ENCODE results near the gene TBC1D17. TPM values are rescaled to one million over a fixed set of nuclear protein-coding genes. Genes with fewer than 3 reads are reported as not detected.
A peak's percentile ranks its signal among the peaks of the same experiment; 100 is the strongest.
"Not testable (repeated sequence)": the region's sequence is repeated elsewhere in the genome, so short reads cannot be mapped to it uniquely, and the experiment has no call there.

TBC1D17 gene
- total RNA-seq, 1 donor from 2014 or later, result 36.8 TPM

DNA sequence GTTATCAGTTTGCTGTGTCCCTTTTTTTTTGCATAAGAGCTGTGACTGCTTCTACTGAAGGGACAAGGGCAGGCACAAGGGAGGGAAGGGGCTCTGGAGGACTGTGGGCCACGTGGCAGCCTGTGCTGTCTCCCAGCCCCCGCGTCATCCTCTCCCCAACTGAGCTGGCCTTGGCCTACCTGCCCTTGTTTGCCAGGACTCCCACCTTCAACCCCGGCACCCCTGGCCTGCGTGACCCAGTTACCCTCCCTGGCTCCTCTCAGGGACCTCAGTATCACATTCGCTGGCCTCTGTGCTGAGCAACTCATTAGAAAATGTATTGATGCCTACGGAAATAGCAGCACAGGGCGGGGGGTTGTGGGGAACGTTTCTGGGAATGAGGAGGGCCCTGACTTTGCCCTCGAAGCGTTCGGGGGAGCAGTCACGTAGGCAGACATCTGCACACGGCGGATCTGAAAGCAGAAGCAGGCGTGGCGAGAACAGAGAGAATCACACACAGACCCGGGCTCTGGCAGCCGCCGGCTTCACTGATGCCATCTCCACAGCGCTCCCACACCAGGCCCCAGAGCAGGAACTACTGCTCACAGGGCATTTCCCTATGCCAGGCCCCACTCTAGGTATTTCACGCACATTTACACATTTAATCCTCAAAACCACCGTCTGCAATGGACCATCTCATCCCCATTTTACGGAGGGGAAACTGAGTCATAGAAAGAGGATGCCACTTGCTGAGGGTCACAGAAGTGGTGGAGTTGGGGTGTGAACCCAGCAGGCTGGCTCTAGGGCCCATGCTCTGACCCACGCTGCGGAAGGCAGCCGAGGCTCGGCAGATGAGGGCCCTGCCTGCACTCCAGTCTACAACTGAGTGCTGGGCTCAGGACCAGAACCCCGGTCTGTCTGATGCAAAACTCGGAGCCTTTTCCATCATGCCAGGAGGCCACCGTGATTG lies 45.8 kb downstream of the TBC1D17 start:
- H3K4me3 Mint-ChIP-seq (ENCODE audit: unreplicated experiment), result peak overlapping the region; percentile 65
- H3K27ac Mint-ChIP-seq (ENCODE audit: unreplicated experiment), result no peak overlapping the region
- H3K9me3 Mint-ChIP-seq (ENCODE audit: unreplicated experiment), result no peaks in the 10 kb centered on the region
- peaks cover 17% of the 10 kb centered on the region for H3K27me3 Mint-ChIP-seq (ENCODE audit: unreplicated experiment)
- DNase-seq (ENCODE audit: low spot score), result no peak
- H3K36me3 Mint-ChIP-seq (ENCODE audit: low read depth, unreplicated experiment), result peaks cover 34% of the 10 kb centered on the region
- peaks cover 9% of the 10 kb centered on the region for H3K4me1 Mint-ChIP-seq (ENCODE audit: unreplicated experiment)
- TF ChIP-seq CTCF (IDR thresholded peaks at IDR 0.05; ENCODE audit: unreplicated experiment), result no peak

DNA sequence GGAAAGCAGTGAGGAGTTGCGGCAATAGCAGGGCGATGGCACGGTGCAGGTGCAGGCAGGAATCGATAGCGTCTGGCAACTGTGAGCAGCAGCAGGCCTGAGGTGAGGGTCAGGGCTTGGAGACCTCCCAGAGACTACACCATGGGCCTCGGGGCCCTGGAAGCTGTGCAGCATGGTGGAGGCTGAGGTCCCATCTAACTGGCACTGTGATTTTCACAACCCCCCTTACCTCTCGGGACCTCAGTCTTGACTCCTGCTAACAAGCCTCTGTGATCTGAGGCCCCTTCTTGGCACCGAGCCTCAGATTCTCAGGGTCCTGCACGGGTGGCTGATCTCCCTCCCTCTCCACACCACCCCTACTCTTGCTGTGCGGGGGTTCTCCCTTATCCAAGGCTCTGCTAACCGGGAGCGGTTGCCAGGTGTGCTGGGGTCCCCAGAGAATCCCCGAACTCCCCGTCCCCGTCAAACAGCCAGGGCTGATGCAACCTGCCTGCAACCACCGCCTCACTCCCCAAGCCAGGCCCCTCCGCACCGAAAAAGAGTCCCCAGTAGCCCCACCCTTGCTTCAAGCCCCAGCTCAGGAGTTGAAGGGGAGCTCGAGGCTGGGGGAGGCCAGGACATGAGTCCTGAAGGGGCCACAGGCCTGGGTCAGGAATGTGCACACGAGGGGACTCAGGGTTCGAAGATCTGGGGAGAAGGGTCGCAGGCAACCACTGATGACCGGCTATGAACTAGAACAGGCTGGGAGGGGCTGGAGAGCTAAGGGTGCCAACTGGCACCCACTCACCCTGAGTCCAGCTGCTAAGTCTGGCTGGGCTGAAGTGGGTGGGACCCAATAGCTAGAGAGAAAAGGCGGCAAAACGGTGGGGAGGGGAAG lies 46.7 kb downstream of the TBC1D17 start:
- Mint-ChIP-seq H3K36me3 (ENCODE audit: low read depth, unreplicated experiment) (peaks cover 38% of the 10 kb centered on the region), H3K4me3 (ENCODE audit: unreplicated experiment) (peak overlapping the region; percentile 65), H3K9me3 (ENCODE audit: unreplicated experiment) (no peaks in the 10 kb centered on the region), H3K4me1 (ENCODE audit: unreplicated experiment) (peaks cover 13% of the 10 kb centered on the region), H3K27me3 (ENCODE audit: unreplicated experiment) (peaks cover 21% of the 10 kb centered on the region), H3K27ac (ENCODE audit: unreplicated experiment) (no peak overlapping the region)
- DNase-seq (ENCODE audit: low spot score), result no peak
- TF ChIP-seq CTCF (IDR thresholded peaks at IDR 0.05; ENCODE audit: unreplicated experiment), result no peak

- not testable (repeated sequence) for DNase-seq (ENCODE audit: low spot score); H3K4me3 Mint-ChIP-seq (ENCODE audit: unreplicated experiment); H3K9me3 Mint-ChIP-seq (ENCODE audit: unreplicated experiment); H3K27ac Mint-ChIP-seq (ENCODE audit: unreplicated experiment)
- Mint-ChIP-seq H3K36me3 (ENCODE audit: low read depth, unreplicated experiment) (peaks cover 35% of the 10 kb centered on the region), H3K27me3 (ENCODE audit: unreplicated experiment) (peaks cover 23% of the 10 kb centered on the region), H3K4me1 (ENCODE audit: unreplicated experiment) (peaks cover 13% of the 10 kb centered on the region)
These were observed 47.3 kb downstream of the TBC1D17 start for GRCh38 chr19:49924881-49925210.

GRCh38 chr19:49925486-49925885 lies 48.0 kb downstream of the TBC1D17 start:
- H3K27ac Mint-ChIP-seq (ENCODE audit: unreplicated experiment), result no peak overlapping the region
- H3K4me3 Mint-ChIP-seq (ENCODE audit: unreplicated experiment), result peak overlapping the region; percentile 31
- no peaks in the 10 kb centered on the region for H3K9me3 Mint-ChIP-seq (ENCODE audit: unreplicated experiment)
- peaks cover 35% of the 10 kb centered on the region for H3K36me3 Mint-ChIP-seq (ENCODE audit: low read depth, unreplicated experiment)
- no peak for DNase-seq (ENCODE audit: low spot score)
- no peak for TF ChIP-seq CTCF (IDR thresholded peaks at IDR 0.05; ENCODE audit: unreplicated experiment)
- peaks cover 27% of the 10 kb centered on the region for H3K27me3 Mint-ChIP-seq (ENCODE audit: unreplicated experiment)
- H3K4me1 Mint-ChIP-seq (ENCODE audit: unreplicated experiment), result peaks cover 13% of the 10 kb centered on the region

DNA sequence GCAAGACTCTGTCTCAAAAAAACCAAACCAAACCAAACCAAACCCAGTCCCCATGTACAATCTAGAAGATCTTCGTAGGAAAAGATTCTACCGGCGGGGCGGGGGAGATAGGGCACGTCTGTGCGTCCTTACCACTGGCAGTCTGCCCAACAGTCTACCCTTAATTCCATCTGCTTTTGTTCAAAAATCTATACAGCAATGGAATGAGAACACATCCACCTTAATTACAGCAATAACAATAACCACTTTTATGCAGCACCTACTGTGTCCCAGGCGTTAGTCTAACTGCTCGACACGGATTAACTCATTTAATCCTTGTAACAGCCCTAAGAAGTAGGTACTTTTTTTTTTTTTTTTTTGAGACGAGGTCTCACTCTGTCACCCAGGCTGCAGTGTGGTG lies 49.0 kb downstream of the TBC1D17 start:
- Mint-ChIP-seq H3K4me1 (ENCODE audit: unreplicated experiment) (peaks cover 13% of the 10 kb centered on the region), H3K27ac (ENCODE audit: unreplicated experiment) (no peak overlapping the region), H3K36me3 (ENCODE audit: low read depth, unreplicated experiment) (peaks cover 31% of the 10 kb centered on the region), H3K27me3 (ENCODE audit: unreplicated experiment) (peaks cover 26% of the 10 kb centered on the region), H3K9me3 (ENCODE audit: unreplicated experiment) (no peaks in the 10 kb centered on the region), H3K4me3 (ENCODE audit: unreplicated experiment) (no peak overlapping the region)
- no peak for DNase-seq (ENCODE audit: low spot score)
- no peak for TF ChIP-seq CTCF (IDR thresholded peaks at IDR 0.05; ENCODE audit: unreplicated experiment)

Data from endothelial cell (in vitro differentiated cells).